Nephron progenitor cell (in vitro differentiated cells): ENCODE data around the gene EPHA10.

Experiments used
- DNase-seq: peaks from one replicate; pipeline ENCODE4 v3.0.0; 2021
- H3K27ac Mint-ChIP-seq: 2 replicates; pipeline ENCODE4 v1.8.0; 2021; ENCODE audit warnings: mild to moderate bottlenecking, moderate library complexity, mixed read lengths
- H3K27me3 Mint-ChIP-seq: 2 replicates; pipeline ENCODE4 v1.8.0; 2021; ENCODE audit warnings: mild to moderate bottlenecking, low read depth, mixed read lengths; ENCODE audit not compliant: poor library complexity
- H3K36me3 Mint-ChIP-seq: 2 replicates; pipeline ENCODE4 v1.8.0; 2021; ENCODE audit warnings: low read depth, mixed read lengths
- H3K4me1 Mint-ChIP-seq: 2 replicates; pipeline ENCODE4 v1.8.0; 2021; ENCODE audit warnings: mixed read lengths
- H3K4me3 Mint-ChIP-seq: 2 replicates; pipeline ENCODE4 v1.8.0; 2021; ENCODE audit warnings: mild to moderate bottlenecking, moderate library complexity, mixed read lengths
- H3K9me3 Mint-ChIP-seq: 2 replicates; pipeline ENCODE4 v1.8.0; 2021; ENCODE audit warnings: mild to moderate bottlenecking, moderate library complexity, mixed read lengths
- TF ChIP-seq, protein P1 (sequence below): fragments of 200-600 bp; sonication (generic); IDR thresholded peaks from 2 replicates; pipeline ENCODE4 v1.5.0; 2021; ENCODE audit warnings: antibody characterized with exemption

EPHA10 gene

DNA sequence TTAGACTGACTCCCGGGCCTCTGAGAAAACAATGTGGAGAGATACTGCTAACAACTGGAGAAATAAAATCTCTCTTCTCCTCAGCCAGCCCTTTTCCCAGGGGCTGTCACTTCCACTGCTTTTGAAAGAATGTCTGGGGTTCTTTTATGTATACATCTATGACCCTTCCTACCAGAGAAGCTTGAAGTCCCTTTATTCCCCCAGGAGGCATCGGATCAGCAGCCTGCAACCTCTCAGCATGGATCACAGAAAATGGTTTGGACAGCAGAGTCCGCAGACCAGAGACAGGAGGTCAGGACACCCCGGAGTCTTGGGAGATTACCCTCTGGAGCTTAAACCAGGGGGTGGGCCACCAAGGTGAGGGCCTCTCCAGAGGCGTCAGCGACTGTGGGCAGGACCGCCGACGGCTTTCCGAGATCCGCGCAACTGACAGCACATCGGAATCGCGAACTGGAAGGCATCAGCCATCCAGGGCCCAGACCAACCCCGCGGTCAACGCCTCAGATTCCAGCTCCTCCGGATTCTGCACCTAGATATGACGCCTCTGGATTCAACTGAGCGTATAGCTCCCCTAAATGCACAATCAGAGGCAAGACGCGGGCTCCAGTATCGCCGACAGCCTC is 1.0 kb downstream of the EPHA10 start:
- Mint-ChIP-seq H3K9me3 (peaks cover 5% of the 10 kb centered on the region), H3K27me3 (peaks cover 76% of the 10 kb centered on the region), H3K4me3 (no peak overlapping the region), H3K27ac (no peak overlapping the region), H3K4me1 (peaks cover 5% of the 10 kb centered on the region), H3K36me3 (no peaks in the 10 kb centered on the region)
- TF ChIP-seq, protein P1, sequence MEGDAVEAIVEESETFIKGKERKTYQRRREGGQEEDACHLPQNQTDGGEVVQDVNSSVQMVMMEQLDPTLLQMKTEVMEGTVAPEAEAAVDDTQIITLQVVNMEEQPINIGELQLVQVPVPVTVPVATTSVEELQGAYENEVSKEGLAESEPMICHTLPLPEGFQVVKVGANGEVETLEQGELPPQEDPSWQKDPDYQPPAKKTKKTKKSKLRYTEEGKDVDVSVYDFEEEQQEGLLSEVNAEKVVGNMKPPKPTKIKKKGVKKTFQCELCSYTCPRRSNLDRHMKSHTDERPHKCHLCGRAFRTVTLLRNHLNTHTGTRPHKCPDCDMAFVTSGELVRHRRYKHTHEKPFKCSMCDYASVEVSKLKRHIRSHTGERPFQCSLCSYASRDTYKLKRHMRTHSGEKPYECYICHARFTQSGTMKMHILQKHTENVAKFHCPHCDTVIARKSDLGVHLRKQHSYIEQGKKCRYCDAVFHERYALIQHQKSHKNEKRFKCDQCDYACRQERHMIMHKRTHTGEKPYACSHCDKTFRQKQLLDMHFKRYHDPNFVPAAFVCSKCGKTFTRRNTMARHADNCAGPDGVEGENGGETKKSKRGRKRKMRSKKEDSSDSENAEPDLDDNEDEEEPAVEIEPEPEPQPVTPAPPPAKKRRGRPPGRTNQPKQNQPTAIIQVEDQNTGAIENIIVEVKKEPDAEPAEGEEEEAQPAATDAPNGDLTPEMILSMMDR: no peak
- no peak for DNase-seq

DNA sequence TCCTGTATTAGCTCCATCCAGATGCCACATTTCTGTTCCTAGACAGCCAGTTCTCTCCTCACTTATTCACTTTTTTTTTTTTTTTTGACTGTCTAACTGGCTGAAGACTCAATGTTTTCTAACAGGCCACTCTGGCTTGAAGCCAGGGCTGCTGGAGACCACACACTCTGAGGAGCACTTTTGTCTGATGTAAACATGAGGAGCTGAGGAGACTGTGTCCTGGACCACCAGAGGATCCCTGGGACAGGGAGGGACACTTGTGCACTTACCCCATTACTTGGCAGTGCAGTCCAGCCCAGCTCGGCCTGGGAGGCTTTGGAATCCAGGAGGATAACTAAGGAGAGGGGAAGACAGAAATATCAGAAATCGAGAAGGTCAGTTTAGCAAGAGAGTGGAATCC is 2.4 kb downstream of the EPHA10 start:
- no peak for DNase-seq
- peaks cover 5% of the 10 kb centered on the region for H3K4me1 Mint-ChIP-seq
- H3K9me3 Mint-ChIP-seq: peaks cover 5% of the 10 kb centered on the region
- H3K27me3 Mint-ChIP-seq: peaks cover 62% of the 10 kb centered on the region
- H3K4me3 Mint-ChIP-seq: no peak overlapping the region
- H3K36me3 Mint-ChIP-seq: no peaks in the 10 kb centered on the region
- TF ChIP-seq, protein P1: no peak
- no peak overlapping the region for H3K27ac Mint-ChIP-seq

DNA sequence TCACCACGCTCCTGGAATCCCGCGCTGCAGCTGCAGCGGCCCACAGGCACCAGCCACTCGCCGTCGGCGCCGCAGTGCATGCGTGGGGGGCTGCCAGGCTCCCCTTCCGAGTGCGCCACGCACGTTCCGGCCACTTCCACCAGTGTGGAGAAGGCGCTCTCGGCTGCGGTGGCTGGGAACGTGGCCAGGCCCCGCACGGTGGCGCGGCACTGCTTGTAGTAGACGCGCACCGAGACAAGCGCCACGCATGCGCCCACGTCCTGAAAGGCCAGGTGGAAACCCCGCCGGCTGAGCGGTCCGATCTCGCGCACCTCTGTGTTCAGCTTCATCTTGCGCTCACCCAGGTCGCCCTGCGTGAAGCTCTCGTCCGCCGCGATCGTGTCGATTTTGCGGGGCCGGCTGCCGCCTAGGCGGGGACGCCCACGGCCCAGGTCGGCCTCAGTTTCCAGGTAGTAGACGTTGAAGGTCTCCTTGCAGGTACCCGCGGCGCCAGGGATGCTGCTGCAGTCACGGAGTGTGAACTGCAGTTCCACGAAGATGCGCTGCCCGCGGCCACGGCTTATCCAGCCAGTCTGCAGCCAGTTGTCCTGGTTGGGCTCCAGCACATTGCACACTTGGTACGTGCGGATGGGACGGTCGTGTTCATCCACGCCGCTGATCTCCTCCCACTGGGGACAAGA is 3.4 kb downstream of the EPHA10 start:
- no peak for DNase-seq
- Mint-ChIP-seq H3K4me3 (no peak overlapping the region), H3K27me3 (peaks cover 52% of the 10 kb centered on the region), H3K27ac (no peak overlapping the region), H3K36me3 (no peaks in the 10 kb centered on the region), H3K9me3 (peaks cover 5% of the 10 kb centered on the region), H3K4me1 (peaks cover 5% of the 10 kb centered on the region)
- TF ChIP-seq, protein P1: no peak

DNA sequence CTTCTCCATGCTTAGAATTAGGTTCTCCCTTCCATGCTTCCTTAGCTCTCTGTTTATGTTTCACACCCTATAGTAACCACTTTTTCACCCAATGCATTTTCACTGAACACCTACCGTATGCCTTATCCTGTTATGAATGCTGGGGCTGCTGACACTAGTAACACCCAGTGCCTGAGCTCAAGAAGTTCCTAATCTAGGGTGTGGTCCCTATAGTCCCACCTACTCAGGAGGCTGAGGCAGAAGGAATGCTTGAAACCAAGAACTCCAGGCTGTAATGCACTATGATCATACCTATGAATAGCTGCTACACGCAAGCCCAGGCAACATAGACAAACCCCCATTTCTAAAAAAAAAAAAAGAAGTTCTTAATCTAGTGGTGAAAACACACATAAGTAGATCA is 5.5 kb downstream of the EPHA10 start:
- Mint-ChIP-seq H3K27me3 (peaks cover 31% of the 10 kb centered on the region), H3K27ac (no peak overlapping the region), H3K4me3 (no peak overlapping the region), H3K36me3 (no peaks in the 10 kb centered on the region), H3K9me3 (peaks cover 3% of the 10 kb centered on the region), H3K4me1 (peaks cover 1% of the 10 kb centered on the region)
- no peak for DNase-seq
- TF ChIP-seq, protein P1: no peak

DNA sequence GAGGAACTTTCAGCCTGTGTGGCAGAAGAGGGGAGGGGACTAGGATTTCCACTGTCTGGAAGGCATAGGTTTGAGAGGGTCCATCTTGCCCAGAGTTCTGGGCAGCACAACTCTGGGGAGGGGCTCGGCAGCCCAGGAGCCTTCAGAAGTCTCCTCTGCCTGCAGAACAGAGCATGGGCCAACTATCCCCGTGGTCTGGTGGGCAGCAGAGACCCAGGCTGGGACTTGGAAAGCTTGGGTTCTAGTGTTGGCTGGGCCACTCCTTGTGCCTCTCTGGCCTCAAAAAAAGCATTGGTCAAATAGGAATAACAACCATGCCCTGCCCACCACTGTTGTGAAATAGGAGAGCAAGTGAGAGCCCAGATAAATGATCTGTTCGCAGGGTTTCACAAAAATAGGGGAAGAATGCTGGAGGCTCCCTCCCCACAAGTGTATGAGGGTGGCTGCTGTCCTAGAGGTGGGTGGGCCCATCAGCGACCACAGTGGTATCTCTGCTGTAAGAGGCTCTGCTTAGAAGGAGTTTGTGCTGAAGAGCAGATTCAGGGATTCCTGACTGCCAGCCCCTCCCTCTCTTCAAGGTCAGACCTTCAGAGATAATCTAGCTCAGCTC is 8.9 kb downstream of the EPHA10 start:
- Mint-ChIP-seq H3K9me3 (no peaks in the 10 kb centered on the region), H3K4me3 (no peak overlapping the region), H3K27ac (no peak overlapping the region), H3K27me3 (peaks cover 16% of the 10 kb centered on the region), H3K36me3 (no peaks in the 10 kb centered on the region), H3K4me1 (no peaks in the 10 kb centered on the region)
- TF ChIP-seq, protein P1: no peak
- DNase-seq: no peak
